Endodermal cell (in vitro differentiated cells): Measurements from ENCODE around the gene CSNK2A3. TPM values are rescaled to one million over a fixed set of nuclear protein-coding genes. Genes with fewer than 3 reads are reported as not detected.

Experiments used
- DNase-seq: peaks from one replicate; pipeline ENCODE4 v3.0.0-alpha.2; 2017
- H3K27ac ChIP-seq: 2 replicates; pipeline ENCODE4 v1.5.1; 2013; ENCODE audit warnings: mild to moderate bottlenecking, low read depth, low read length, moderate library complexity
- H3K27me3 ChIP-seq: 2 replicates; pipeline ENCODE4 v1.6.1; 2013; ENCODE audit warnings: mild to moderate bottlenecking, low read length, moderate library complexity; ENCODE audit not compliant: insufficient read depth, control insufficient read depth, poor library complexity, severe bottlenecking
- H3K36me3 ChIP-seq: 2 replicates; pipeline ENCODE4 v1.7.0; 2013; ENCODE audit warnings: mild to moderate bottlenecking, low read length, moderate library complexity; ENCODE audit not compliant: control insufficient read depth, insufficient read depth
- H3K4me1 ChIP-seq: one replicate; pipeline ENCODE4 v1.7.0; 2013; ENCODE audit warnings: low read length; ENCODE audit not compliant: control insufficient read depth, insufficient read depth
- H3K4me3 ChIP-seq: 2 replicates; pipeline ENCODE4 v1.5.1; 2013; ENCODE audit warnings: mild to moderate bottlenecking, low read length, moderate library complexity
- H3K9ac ChIP-seq: 2 replicates; pipeline ENCODE4 v1.6.1; 2013; ENCODE audit warnings: mild to moderate bottlenecking, low read length, moderate library complexity; ENCODE audit not compliant: poor library complexity, severe bottlenecking; ENCODE audit errors: extremely low read depth
- H3K9me3 ChIP-seq: 2 replicates; pipeline ENCODE4 v1.6.1; 2013; ENCODE audit warnings: mild to moderate bottlenecking, low read length, moderate library complexity; ENCODE audit not compliant: control insufficient read depth
- H3K27ac Mint-ChIP-seq: 2 replicates; pipeline ENCODE4 v1.8.0; 2020; ENCODE audit warnings: mixed read lengths
- H3K27me3 Mint-ChIP-seq: 2 replicates; pipeline ENCODE4 v1.8.0; 2021; ENCODE audit warnings: mild to moderate bottlenecking, mixed read lengths; ENCODE audit not compliant: insufficient read depth
- H3K36me3 Mint-ChIP-seq: 2 replicates; pipeline ENCODE4 v1.8.0; 2020; ENCODE audit warnings: low read depth, mixed read lengths
- H3K4me1 Mint-ChIP-seq: 2 replicates; pipeline ENCODE4 v1.8.0; 2020; ENCODE audit warnings: mixed read lengths
- H3K4me3 Mint-ChIP-seq: 2 replicates; pipeline ENCODE4 v1.8.0; 2020; ENCODE audit warnings: mild to moderate bottlenecking, moderate library complexity, mixed read lengths
- H3K9me3 Mint-ChIP-seq: 2 replicates; pipeline ENCODE4 v1.8.0; 2020; ENCODE audit warnings: mild to moderate bottlenecking, mixed read lengths
- WGBS, 2 experiments: methylation state at CpG; one replicate each; pipeline versions ENCODE4 v1.1.5 to v1.1.7; 2013; ENCODE audit warnings: missing lambda C conversion rate in 2 of 2, mixed read lengths in 1 of 2; ENCODE audit not compliant: insufficient coverage in 1 of 2, insufficient read length in 1 of 2; 5-methylcytosine and 5-hydroxymethylcytosine counted together
- total RNA-seq, 2 donors: library from RNA; stranded (reverse); fragmentation: NEBNext Ultra II Directional in 1 of 2; extraction: Animal tissue kit (Norgen Biotek cat#: 25700) in 1 of 2; gene quantifications; 2 replicates in 1 of 2; 3 replicates in 1 of 2; pipeline ENCODE4 v1.2.1, GENCODE V29; 2021
- TF ChIP-seq, protein P1 (sequence below): fragments of 200-600 bp; sonication (generic); conservative IDR thresholded peaks from 2 replicates; pipeline ENCODE4 v1.5.0; 2021; ENCODE audit warnings: antibody characterized with exemption, mild to moderate bottlenecking

CSNK2A3 gene
- total RNA-seq, 2 donors from 2014 or later: 0.82 to 2.1 TPM

DNA sequence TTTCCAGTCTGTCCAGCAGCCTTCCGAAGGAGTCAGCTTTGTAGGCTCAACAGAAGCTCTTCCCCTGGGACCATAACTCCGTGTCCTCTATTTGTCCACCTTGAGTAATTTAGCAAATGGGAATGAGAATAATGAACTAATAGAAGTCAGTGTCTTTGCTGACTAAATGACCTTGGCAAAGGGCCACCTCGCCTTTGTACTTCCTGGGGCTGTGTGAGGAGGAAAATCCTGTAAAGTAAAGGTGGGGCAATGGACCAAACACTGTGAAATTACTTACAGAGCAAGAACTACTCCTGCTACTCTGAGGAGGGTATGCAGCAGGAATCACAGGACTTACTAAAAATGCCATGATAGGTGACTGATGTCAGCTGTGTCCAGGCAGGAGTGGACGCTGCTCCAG is 36.2 kb upstream of the CSNK2A3 start:
- 87 to 93% methylated on average over 3 to 4 of the region's 4 CpGs for WGBS, 2 experiments
- Histone ChIP-seq H3K27ac (no peak overlapping the region), H3K4me1 (peaks cover 6% of the 10 kb centered on the region), H3K9ac (no peak overlapping the region), H3K27me3 (peaks cover 21% of the 10 kb centered on the region), H3K36me3 (no peaks in the 10 kb centered on the region), H3K9me3 (no peaks in the 10 kb centered on the region), H3K4me3 (no peak overlapping the region)
- TF ChIP-seq, protein P1, sequence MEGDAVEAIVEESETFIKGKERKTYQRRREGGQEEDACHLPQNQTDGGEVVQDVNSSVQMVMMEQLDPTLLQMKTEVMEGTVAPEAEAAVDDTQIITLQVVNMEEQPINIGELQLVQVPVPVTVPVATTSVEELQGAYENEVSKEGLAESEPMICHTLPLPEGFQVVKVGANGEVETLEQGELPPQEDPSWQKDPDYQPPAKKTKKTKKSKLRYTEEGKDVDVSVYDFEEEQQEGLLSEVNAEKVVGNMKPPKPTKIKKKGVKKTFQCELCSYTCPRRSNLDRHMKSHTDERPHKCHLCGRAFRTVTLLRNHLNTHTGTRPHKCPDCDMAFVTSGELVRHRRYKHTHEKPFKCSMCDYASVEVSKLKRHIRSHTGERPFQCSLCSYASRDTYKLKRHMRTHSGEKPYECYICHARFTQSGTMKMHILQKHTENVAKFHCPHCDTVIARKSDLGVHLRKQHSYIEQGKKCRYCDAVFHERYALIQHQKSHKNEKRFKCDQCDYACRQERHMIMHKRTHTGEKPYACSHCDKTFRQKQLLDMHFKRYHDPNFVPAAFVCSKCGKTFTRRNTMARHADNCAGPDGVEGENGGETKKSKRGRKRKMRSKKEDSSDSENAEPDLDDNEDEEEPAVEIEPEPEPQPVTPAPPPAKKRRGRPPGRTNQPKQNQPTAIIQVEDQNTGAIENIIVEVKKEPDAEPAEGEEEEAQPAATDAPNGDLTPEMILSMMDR: no peak
- Mint-ChIP-seq H3K9me3 (peaks cover 8% of the 10 kb centered on the region), H3K27me3 (peaks cover 55% of the 10 kb centered on the region), H3K4me1 (peaks cover 21% of the 10 kb centered on the region), H3K4me3 (no peak overlapping the region), H3K36me3 (peaks cover 1% of the 10 kb centered on the region), H3K27ac (no peak overlapping the region)
- peak; percentile 20 for DNase-seq

DNA sequence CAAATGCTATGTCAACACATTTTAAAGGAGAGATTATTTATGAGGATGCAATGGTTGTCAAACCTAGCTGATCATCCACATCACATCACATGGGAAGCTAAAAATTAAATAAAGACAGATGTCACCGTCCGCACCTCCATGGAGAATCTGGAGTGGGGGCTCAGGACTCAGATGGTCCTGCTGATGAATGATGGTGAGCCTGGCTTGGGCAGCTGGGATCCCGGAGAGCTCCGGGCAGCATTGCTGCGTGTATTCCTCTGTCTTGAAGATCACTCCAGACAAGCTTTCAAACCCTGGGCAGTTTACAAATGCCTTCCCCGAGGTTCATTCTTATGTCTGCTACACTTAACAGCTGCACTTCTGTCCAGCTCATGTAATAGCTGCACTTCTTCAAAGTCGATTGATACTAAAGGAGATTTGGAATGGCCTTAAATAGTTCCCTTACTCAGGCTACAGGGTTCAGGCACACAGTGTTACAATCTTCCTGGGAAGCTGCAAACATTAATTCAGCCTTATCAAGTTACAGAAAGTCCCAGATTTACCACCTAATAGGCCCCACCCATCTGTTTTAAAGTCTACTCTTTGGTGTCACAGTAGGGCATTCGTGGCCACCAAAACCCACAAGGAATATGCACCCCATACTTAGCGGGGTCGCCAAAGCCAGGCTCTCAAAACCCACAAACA is 34.7 kb upstream of the CSNK2A3 start:
- H3K4me3 Mint-ChIP-seq: no peak overlapping the region

DNA sequence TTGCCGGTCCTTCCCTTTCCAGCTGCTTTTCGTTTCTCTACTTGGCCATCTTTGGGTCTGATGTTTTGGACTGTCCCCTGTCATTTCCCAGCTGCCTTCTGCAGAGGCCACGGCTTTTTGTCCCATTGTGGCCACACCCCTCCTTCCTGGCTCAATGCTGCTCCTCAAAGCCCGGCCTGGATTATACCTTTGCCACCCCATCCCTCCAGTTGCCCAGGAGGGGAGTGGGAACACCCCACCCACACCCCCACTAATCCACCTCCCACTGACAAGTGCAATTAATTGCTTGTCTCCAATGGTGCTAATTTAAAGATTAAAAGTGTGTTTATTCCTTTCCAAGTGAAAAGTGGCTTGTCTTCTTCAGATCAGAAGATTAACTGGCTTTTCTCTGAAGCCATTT is 34.2 kb upstream of the CSNK2A3 start:
- no peak overlapping the region for H3K4me3 Mint-ChIP-seq
- 73 to 77% methylated on average over 3 to 4 of the region's 4 CpGs for WGBS, 2 experiments

More for the DNA sequence above, 34.7 kb upstream of the CSNK2A3 start:
- H3K27me3 Mint-ChIP-seq: peaks cover 53% of the 10 kb centered on the region
- H3K9ac ChIP-seq: no peak overlapping the region
- TF ChIP-seq, protein P1: no peak
- peaks cover 6% of the 10 kb centered on the region for H3K4me1 ChIP-seq
- H3K27ac Mint-ChIP-seq: no peak overlapping the region
- H3K4me1 Mint-ChIP-seq: peaks cover 21% of the 10 kb centered on the region
- no peaks in the 10 kb centered on the region for H3K36me3 ChIP-seq
- H3K27ac ChIP-seq: no peak overlapping the region
- WGBS, 2 experiments: 90 to 92% methylated on average over 4 to 10 of the region's 10 CpGs
- peaks cover 15% of the 10 kb centered on the region for H3K27me3 ChIP-seq
- peaks cover 1% of the 10 kb centered on the region for H3K36me3 Mint-ChIP-seq
- DNase-seq: peak; percentile 42
- H3K9me3 ChIP-seq: no peaks in the 10 kb centered on the region
- H3K4me3 ChIP-seq: no peak overlapping the region
- peaks cover 18% of the 10 kb centered on the region for H3K9me3 Mint-ChIP-seq

More for the DNA sequence above, 34.2 kb upstream of the CSNK2A3 start:
- H3K27me3 ChIP-seq: peaks cover 15% of the 10 kb centered on the region
- peak; percentile 51 for DNase-seq
- Mint-ChIP-seq H3K9me3 (peaks cover 18% of the 10 kb centered on the region), H3K27me3 (peaks cover 53% of the 10 kb centered on the region), H3K4me1 (peaks cover 22% of the 10 kb centered on the region), H3K36me3 (peaks cover 1% of the 10 kb centered on the region), H3K27ac (no peak overlapping the region)
- TF ChIP-seq, protein P1: no peak
- no peaks in the 10 kb centered on the region for H3K36me3 ChIP-seq
- H3K4me3 ChIP-seq: no peak overlapping the region
- H3K27ac ChIP-seq: no peak overlapping the region
- H3K9me3 ChIP-seq: no peaks in the 10 kb centered on the region
- H3K9ac ChIP-seq: no peak overlapping the region
- H3K4me1 ChIP-seq: peaks cover 6% of the 10 kb centered on the region
